ENCODE measurements around the gene MGMT.

GRCh38 chr10:129764011-129764900 is 297.2 kb downstream of the MGMT start:
- no peak for TF ChIP-seq CTCF (IDR thresholded peaks at IDR 0.05; ENCODE audit: low read length)
- no peak for TF ChIP-seq EZH2 (IDR thresholded peaks at IDR 0.05; ENCODE audit: borderline replicate concordance, low read length)

Data from OCI-LY1 (cell line).